PFSK-1 (cell line): ENCODE results near the gene ANKS1B.

Experiments
- FOXP2 ChIP-seq: optimal IDR thresholded peaks from 2 replicates; pipeline ENCODE3; 2011; ENCODE audit warnings: borderline replicate concordance, control low read depth, inconsistent platforms; ENCODE audit not compliant: insufficient read depth; ENCODE audit errors: extremely low read length, extremely low read depth
- POLR2AphosphoS5 ChIP-seq: IDR thresholded peaks from 2 replicates; pipeline ENCODE4 v1.6.1; 2012; ENCODE audit warnings: low read depth, mild to moderate bottlenecking, control low read depth, low read length, moderate library complexity
- REST ChIP-seq, 2 experiments: IDR thresholded peaks; 2 replicates each; pipeline versions ENCODE4 v1.6.1 to v1.8.0; 2011 to 2012; ENCODE audit warnings: low read depth in 2 of 2, low read length in 2 of 2, control low read depth in 1 of 2, inconsistent platforms in 1 of 2, mild to moderate bottlenecking in 1 of 2, moderate library complexity in 1 of 2; ENCODE audit not compliant: insufficient read depth in 1 of 2
- SIN3A ChIP-seq: IDR thresholded peaks from 2 replicates; pipeline ENCODE4 v1.6.1; 2012; ENCODE audit warnings: mild to moderate bottlenecking, low read length, moderate library complexity, borderline replicate concordance; ENCODE audit not compliant: insufficient read depth
- TAF1 ChIP-seq: IDR thresholded peaks from 2 replicates; pipeline ENCODE4 v1.6.1; 2012; ENCODE audit warnings: low read length, control low read depth, borderline replicate concordance; ENCODE audit not compliant: insufficient read depth

The ANKS1B gene

GRCh38 chr12:99627459-99627858 lies 357.3 kb downstream of the ANKS1B start:
- TF ChIP-seq SIN3A, result no peak
- TF ChIP-seq FOXP2, result no peak
- no peak for TF ChIP-seq REST (IDR thresholded peaks at IDR 0.05; ENCODE audit: insufficient read depth in 1 of 2, low read depth in 2 of 2, low read length in 2 of 2)

- TF ChIP-seq REST (IDR thresholded peaks at IDR 0.05; ENCODE audit: insufficient read depth in 1 of 2, low read depth in 2 of 2, low read length in 2 of 2) (no peak), POLR2AphosphoS5 (no peak), TAF1 (no peak), FOXP2 (no peak), SIN3A (no peak)
Measured at GRCh38 chr12:99620159-99620479, 364.6 kb downstream of the ANKS1B start.

GRCh38 chr12:99619389-99620158 lies 365.2 kb downstream of the ANKS1B start:
- no peak for TF ChIP-seq FOXP2
- TF ChIP-seq POLR2AphosphoS5, result no peak
- no peak for TF ChIP-seq REST (IDR thresholded peaks at IDR 0.05; ENCODE audit: insufficient read depth in 1 of 2, low read depth in 2 of 2, low read length in 2 of 2)
- TF ChIP-seq SIN3A, result no peak
- TF ChIP-seq TAF1, result no peak

GRCh38 chr12:99618657-99619056 lies 366.1 kb downstream of the ANKS1B start:
- TF ChIP-seq SIN3A (no peak), POLR2AphosphoS5 (no peak), REST (IDR thresholded peaks at IDR 0.05; ENCODE audit: insufficient read depth in 1 of 2, low read depth in 2 of 2, low read length in 2 of 2) (no peak)

- no peak for TF ChIP-seq FOXP2
- no peak for TF ChIP-seq SIN3A
- no peak for TF ChIP-seq TAF1
- no peak for TF ChIP-seq REST (IDR thresholded peaks at IDR 0.05; ENCODE audit: insufficient read depth in 1 of 2, low read depth in 2 of 2, low read length in 2 of 2)
- no peak for TF ChIP-seq POLR2AphosphoS5
Measured at GRCh38 chr12:99611599-99611998, 373.1 kb downstream of the ANKS1B start.
